Liver (tissue), 3 donors: ENCODE results near the gene MYL6B.

Source experiments
- ATF3 ChIP-seq: IDR thresholded peaks from 2 replicates; pipeline ENCODE4 v1.6.1; 2016; ENCODE audit warnings: antibody characterized with exemption
- CTCF ChIP-seq: fragments of 150-350 bp; IDR thresholded peaks from 2 replicates; pipeline ENCODE4 v1.5.1; 2017; ENCODE audit warnings: improper control_type of control experiment, low read depth, low read length; ENCODE audit not compliant: missing input control
- HNF4A ChIP-seq, 2 donors: conservative IDR thresholded peaks; 2 replicates each; pipeline ENCODE4 v1.6.1; 2016; ENCODE audit warnings: antibody characterized with exemption in 2 of 2, mild to moderate bottlenecking in 2 of 2
- donor health status: healthy.
- donor health status: healthy.

GRCh38 chr12:56165369-56165768 lies 13.0 kb downstream of the MYL6B start:
- TF ChIP-seq ATF3 (no peak), HNF4A (conservative IDR thresholded peaks at IDR 0.05) (no peak), CTCF (no peak)
